Measurements from ENCODE around the gene HEXIM1.

The HEXIM1 gene, protein sequence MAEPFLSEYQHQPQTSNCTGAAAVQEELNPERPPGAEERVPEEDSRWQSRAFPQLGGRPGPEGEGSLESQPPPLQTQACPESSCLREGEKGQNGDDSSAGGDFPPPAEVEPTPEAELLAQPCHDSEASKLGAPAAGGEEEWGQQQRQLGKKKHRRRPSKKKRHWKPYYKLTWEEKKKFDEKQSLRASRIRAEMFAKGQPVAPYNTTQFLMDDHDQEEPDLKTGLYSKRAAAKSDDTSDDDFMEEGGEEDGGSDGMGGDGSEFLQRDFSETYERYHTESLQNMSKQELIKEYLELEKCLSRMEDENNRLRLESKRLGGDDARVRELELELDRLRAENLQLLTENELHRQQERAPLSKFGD

DNA sequence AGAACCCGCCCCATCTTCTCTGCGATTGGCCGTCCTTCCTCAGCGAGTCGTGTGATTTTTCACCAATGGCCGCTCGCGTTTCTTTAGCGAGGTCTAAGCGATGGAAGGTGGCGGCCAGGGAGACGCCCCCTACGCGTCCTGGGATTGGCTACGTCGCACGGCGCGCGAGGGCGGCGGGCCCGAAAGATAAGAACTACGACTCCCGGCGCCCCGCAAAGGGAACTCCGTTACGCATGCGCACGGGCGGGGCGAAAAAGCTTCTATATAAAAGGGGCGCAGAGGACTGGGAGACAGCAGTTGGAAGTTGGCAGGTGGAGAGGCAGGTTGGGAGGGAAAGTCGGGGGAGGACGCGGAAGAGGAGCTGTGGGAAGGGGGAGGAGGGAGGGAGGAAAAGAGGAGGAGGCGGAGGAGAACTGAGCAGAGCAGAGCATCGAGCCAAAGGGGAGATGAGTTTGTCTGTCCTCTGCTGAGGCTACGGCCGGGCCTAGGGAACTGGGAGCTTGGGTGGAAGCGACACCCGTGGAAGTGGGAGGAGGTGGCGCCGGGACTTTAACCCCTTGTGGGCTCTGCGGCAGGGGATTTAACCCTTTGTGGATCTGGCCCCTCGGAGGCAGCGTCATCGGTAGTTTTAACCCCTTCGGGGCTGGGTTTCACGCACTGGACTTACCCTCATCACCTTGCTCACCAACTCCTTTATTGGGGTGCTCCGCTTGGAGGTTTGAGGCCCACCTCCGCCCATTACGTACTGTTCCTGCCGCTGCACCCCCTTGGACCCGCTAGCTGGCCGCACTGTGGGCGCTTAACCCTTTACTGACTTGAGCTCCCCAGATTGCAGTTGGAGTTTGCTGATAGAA is at the start of gene HEXIM1:
TSS of gene HEXIM1 (plus strand) at position 293 of the 854 bp plus-strand sequence. CDS start 716 bp downstream, outside the sequence.
- peak; percentile 100 for DNase-seq (ENCODE audit: low spot score)

DNA sequence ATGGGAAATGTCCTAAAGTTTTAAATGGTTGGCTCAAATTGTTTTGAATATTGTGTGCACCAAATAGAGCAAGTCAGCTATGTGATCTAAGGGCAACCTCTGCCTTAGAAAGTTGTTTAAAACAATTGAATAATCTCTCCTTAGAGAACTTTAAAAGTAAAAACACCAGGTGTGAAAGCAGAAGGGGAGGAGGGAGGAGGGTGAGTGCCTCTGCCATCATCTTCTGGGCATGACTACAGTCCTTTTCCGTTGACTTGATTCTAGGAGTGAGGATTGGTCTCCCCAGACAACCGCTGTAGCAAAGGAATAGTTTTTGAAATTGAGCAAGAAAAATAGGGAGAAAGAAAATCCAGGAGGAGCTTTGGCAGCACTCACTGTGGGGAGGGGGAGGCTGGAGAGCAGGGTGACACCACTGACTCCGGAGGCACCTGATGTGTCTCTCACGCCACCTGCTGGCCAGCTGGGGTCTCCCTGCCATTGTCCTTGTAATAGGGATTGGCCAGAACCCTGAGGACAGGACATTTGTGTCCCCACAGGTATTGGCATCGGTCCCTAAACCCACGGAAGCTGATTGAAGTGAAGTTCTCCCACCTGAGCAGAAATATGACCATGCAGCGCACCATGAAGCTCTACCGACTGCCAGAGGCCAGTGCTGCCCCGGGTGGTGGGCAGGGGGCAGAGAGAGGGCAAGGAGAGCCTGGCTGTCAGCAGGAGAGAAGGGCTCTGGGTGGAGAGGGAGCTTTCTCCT is 49.2 kb upstream of the HEXIM1 start:
- DNase-seq (ENCODE audit: low spot score) = peak; percentile 92

DNA sequence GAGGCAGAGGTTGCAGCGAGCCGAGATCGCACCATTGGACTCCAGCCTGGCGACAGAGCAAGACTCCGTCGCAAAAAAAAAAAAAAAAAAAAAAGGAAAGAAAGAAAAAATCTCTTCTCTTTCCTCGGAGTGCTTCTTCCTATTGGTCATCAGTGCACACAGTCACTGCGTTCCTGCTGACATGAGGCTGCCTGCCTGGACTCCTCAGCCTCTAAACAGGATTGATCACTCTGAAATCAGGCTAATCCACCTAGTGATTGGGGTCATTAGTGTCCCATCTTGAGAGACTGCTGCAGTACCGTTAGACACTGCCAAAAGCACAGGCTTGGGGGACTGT is 46.8 kb upstream of the HEXIM1 start:
- no peak for DNase-seq (ENCODE audit: low spot score)

DNA sequence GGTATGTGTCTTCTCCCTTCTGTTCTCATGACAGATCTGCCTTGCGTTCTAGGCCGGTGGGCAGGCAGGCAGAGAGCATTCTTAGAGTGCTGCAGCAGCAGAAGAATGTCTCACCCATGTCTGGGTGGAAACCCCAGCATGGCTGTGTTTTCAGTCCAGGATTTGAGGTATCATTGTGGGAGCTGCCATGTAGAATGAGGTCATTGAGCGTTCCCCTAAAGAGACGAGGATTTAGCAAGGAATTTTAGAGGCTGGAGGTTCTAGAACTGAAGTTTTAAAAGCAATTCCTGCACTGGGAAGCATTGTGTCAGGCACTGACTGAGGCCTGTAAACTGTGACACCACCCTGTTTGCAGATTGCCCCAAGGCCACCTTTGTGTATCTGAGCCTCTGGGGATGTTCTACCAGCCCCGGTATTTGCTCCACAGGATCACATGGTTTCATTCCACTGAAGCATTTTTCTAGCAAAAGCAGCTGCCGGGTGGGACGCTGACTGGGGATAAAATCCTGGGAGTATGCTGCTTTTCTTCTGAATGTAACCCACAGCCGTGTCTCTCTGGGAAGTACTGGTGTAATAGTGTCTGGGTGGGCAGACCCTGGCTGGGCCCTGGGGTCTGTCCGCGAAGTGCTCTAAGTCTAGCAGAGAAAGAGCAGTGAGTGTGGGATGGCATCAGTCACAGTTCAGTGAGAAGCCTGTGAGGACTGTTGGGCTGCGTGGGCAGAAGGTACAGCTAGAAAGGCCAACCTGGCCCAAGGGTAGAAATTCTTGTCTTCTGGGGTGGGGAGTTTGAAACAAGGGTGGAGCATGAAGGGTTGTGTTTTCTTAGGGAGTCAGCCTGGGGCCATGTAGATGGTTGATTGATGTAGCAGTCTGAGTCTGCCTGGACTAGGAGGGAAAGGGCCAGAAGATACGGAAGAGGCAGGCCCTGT is 46.1 kb upstream of the HEXIM1 start:
- no peak for DNase-seq (ENCODE audit: low spot score)

DNA sequence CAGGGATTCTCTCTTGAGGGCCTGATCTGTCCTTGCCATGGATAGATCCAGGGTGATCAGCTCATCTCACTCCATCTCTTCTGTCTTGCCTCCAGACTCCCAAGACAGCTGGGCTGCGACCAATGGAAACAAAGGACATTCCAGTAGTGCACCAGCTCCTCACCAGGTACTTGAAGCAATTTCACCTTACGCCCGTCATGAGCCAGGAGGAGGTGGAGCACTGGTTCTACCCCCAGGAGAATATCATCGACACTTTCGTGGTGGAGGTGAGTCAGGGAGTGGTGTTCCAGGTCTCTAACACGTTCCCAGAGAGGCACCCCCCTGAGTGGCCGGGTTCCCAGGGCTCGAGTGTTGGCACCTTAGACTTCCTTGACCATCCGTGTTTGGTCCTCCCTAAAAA is 45.4 kb upstream of the HEXIM1 start:
- no peak for DNase-seq (ENCODE audit: low spot score)

DNA sequence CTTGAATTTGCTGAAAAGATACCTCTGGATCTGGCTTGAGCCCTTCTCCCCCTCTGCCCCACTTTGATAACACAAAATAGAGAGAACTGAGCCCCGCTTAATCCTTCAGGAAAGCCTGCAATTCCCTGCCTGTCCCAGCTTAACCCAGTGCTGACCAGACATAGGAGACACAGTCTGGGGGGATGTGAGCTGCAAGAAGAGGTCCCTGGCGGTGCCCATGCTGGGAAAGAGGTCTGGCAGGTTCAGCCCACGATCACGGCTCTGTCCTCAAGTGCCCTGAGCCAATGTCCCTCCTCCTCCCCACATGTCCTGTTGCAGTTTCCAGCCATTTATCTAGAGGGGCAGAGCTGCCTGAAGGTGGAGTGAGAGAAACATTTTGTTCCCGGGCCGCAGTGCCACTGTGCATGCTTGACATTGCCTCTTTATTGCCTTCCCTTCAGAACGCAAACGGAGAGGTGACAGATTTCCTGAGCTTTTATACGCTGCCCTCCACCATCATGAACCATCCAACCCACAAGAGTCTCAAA is 44.9 kb upstream of the HEXIM1 start:
- DNase-seq (ENCODE audit: low spot score) = no peak

DNA sequence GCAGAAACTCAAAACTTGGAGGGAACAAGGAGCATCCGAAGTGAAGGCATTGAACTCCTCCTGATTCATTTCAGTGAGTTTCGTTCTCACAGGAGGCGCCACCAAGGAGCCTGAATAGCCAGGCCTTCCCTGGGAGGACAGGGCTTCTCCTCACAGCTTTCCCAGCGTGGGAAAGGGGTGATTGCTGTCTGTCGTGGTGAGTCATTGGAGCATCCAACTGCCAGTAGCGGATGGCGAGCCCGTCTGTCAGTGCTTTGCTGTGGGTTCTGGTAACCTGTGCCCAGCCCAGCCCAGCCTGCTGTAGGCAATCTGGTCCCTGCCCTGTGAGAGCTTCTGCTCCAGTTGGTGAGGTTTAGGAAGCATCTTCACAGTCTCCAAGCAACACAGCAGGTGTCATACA is 44.2 kb upstream of the HEXIM1 start:
- no peak for DNase-seq (ENCODE audit: low spot score)

DNA sequence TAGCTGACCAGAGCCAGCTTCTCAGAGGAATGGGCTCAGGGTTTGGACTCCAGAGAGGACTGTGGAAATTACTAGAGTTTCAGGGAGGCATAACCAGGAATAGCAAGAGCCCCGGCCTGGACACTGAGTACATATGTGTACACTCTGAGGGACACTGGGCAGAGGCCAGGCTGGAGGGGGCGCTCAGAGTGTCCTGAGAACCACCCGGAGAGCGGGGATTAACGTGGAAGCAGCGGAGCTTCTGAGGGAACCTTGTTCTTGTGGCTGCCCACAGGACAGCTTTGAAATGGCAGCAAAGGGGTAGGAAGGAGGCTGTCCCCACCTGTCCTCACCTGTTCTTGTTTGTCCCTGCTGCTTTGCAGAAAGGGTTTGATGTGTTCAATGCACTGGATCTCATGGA is 43.8 kb upstream of the HEXIM1 start:
- DNase-seq (ENCODE audit: low spot score) = no peak

DNA sequence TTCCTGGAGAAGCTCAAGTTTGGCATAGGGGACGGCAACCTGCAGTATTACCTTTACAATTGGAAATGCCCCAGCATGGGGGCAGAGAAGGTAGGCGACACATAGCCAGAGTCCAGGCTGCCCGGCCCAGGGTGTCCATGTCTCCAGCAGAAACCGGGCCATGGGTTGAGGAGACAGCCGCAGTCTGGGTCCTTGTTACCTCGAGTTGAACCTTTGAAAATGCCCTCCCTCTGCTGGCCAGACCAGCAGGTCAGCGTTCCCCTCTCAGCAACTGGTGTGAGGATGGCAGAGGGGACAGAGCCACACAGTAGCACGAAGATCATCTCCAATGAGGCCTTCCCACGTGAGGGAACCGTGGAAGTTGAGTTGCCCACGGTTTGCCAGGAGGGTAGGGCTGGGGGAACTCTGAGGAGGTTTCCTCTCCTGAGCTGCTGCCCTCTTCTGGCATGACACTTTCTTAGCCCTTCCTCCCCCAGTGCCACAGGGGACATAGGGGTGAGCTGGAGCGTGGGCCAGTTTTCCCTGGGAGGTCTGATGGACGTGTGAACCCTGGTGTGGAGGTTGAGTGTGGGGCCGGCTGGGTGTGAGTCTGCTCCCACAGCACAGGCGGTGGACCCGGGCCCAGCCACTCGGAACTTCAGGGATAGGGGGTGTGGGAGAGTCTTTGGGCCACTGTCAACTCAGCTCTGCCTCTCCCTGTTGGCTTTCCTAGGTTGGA is 43.2 kb upstream of the HEXIM1 start:
- no peak for DNase-seq (ENCODE audit: low spot score)

DNA sequence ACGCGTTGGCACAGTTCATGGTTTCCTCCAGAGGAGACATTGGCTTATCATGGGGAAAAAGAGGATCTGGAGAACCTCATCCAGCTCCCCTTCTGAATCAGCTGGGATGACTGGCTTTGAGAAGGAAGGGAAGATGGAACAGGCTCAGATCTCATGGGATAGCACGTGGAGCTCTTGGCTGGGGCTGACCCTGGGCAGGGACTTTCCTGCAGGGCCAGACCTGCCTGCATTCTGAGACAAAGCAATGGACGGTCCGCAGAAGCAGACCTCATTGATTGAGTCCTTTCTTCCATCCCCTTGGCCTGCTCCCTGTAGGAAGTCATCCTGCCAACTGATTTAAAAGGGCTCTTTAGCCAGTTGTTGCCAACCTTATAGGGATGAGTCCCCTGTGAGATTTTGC is 42.2 kb upstream of the HEXIM1 start:
- no peak for DNase-seq (ENCODE audit: low spot score)

DNA sequence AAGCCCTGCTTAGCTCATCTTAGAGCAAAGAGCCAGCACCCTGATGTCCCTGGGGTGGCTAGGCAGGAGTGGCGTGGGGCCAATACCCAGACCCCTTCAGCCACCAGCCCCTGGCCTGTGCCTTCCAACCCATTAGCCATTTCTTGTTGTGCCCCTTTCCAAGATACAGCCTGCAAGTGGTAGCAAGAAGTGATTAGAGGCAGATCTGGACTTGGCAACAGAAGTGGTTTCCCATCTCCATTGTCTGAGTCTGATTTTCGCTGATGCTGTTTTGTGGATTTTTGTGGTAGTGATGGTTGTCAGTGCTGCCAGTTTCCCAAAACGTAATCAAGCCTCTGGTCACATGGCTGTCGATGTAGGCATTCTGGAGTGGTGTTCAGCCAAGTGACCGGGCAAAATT is 41.7 kb upstream of the HEXIM1 start:
- DNase-seq (ENCODE audit: low spot score) = no peak

DNA sequence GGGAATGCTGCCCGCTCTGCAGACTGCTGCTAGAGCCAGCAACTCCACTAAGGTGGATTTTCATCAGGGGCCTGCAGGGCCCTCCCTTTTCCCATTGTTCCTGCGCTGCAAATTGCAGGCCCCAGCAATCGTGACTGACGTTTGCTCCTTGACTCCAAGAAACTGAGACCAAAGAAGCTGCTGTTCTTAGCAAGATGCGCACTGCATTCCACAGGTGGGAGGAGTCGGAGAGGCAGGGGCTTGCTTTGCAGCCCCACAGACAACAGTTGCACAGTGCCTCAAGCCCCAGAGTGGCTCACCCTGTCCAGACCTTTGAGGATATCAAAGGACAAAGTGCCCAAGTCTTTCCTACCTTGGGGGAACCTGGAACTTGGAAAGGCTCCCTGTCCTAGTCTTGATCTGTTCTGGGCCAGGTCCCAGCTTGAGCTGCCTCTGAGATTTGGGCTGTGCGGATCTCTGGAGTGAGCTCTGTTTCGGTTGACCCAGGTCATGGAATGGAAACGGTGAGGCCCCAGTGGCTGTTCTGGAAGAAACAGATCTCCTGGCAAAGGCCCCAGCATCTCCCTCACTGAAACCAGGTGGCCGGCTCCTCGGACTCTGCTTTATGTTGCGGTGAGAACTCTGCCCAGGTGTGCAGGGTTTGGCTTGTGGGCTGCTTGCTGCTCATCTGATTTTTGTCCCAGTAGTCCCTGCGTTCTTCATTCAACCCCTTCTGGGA is 40.8 kb upstream of the HEXIM1 start:
- DNase-seq (ENCODE audit: low spot score) = no peak

DNA sequence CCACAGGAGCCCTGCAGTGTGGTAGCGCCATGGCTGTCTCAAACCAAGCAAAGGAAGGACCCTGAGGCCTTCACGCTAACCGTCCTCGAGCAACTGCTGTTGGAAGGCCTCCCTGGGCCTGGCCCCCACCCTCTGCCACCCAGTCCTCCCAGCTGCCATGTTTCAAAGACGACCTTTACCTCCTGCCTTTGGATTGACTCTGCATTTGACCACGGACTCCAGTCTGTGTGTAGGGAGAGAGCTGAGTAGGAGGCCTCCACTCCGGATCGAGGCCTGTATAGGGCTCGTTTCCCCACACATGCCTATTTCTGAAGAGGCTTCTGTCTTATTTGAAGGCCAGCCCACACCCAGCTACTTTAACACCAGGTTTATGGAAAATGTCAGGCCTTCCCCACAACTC is 40.2 kb upstream of the HEXIM1 start:
- DNase-seq (ENCODE audit: low spot score) = no peak

DNA sequence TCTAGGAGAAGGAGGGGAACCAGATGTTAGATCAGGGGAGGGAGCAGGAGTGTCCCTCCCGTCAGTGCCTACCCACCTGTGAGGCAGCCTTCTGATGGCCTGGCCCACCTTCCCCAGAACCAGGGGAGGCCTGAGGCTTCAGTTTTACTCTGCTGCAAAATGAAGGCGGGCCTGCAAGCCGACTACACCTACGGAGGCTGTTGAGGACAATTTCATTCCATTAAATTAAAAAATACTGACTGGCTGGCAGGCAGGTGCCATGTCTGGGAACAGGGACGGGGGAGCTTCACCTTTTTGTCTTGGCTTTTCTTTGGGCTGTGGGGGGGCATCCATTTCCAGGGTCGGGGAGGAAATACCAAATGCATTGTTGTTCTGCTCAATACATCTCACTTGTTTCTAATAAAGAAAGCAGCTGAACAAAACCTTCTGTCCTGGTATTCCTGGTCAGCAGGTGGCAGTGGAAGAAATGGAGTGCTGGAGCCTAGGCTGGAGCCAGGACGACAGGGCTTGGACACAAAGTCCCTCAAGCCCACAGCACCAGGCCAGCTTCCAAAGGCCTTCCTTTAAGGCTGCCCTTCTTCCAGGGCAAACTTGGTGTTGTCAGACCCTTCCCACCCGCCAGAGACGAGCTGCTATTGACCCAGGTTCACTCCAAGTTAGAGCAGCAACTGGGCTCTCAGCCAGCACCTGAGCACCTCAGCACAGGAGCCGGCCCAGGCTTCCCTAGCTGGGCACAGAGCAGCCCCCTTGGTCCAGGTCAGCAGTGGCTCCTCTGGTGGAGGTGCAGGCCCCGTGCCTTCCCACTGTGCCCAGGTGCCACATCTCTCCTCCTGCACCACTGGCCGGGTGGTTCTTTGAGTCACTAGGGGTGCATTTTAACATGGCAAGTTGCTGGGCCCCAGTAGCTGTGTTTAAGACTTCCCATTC is 39.4 kb upstream of the HEXIM1 start:
- DNase-seq (ENCODE audit: low spot score) = no peak

DNA sequence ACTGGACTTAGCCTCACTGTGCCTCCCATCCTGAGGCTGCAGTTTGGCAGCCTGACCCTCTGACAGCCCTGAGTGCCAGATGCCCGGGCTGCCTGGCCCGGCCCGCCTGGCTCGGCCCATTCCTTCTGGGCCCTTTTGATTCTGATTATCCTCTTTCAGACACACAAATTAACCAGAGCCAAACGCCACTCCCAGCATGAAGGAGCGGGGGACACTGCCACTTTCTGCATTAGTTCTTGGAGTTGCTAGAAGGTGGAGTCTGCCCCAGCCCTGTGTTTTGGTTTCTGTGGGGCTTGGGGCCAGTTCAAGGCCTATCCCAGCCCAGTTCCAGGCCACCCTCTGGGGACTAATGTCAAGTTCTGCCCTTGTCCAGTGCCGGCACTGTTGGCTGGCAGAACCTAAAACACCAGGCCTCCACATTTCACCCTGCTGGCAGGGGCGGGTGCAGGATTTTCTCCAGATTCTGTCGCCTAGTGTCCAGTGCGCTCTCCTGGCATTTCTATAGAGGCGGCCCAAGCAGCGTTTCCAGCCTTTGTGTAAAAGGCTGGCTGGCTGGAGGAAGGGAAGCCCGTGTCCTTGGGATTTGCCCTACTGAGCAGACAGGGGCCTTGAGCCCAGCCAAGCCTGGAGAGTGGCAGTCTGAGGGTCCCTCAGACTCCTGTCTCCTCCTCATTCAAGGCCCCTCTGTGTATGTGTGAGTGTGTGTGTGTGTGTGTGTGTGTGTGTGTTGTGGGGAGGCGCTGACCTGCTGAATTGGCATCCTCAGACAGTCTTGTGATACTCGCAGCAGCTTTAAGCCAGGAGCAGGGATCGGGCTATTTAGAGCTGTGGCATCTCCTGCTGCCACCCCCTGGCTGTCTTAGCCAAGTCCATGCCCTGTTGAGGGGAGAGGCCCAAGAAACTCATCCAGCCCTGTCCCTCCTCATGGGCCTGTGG is 37.3 kb upstream of the HEXIM1 start:
- DNase-seq (ENCODE audit: low spot score) = no peak

DNA sequence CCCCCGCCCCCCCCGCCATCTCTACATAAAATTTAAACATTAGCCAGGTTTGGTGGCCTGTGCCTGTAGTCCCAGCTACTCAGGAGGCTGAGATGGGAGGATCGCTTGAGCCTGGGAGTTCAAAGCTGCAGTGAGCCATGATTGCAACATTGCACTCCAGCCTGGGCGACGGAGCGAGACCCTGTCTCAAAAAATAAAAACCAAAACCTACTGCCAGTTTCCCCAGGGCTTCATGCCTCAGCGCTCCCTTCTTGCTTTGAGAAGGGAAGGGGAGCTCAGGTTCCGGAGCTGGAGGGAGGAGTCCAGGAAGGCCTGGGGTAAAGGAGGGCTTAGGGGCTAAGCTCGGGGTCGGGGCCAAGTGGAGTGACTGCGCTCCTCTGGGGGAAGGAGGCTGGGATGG is 36.4 kb upstream of the HEXIM1 start:
- DNase-seq (ENCODE audit: low spot score) = no peak

DNA sequence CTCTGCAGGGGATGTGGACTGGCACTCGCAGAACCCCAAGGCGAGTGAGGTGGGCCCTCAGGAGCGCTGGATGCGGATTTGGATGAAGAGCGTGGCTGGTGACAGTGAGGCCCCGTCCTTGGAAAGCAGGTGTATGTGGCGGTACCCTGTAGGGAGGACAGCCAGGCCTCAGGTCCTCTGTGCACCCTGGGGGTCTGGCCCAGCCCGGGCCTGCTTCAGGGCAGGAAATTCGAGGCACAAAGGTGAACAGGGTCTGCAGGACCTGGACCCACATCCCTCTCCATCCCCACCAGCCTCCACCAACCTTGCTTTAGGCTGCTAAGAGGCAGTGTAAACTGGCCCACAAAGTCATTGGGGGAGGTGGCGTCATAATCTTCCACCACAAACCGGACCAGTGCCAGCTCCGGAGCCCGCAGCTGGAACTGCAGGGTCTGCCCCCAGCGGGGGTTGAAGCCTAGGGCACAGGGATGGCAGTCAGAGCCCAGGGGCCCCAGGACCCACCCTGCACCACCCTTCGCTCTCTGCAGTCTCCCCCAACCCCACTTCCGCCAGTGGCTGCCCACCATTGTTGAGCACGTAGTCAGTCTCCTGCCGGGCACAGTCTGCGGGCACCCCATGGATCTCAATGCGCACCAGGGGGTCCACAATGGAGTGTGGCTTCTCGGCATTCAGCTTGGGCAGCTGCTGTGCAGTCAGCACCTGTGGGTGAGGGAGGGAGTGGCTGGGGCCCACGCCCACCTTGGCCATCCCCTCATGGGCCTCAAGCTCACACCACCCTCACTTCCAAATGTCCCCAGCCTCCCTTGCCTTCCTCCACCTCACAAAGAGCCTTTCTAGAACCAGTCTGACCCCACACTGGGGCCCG is 35.5 kb upstream of the HEXIM1 start:
- no peak for DNase-seq (ENCODE audit: low spot score)
